Left ventricle myocardium inferior (tissue), 1 donor: ENCODE data around the gene C1orf116. TPM values are rescaled to one million over a fixed set of nuclear protein-coding genes. Genes with fewer than 3 reads are reported as not detected.
"Not testable (repeated sequence)": the region's sequence is repeated elsewhere in the genome, so short reads cannot be mapped to it uniquely, and the experiment has no call there.

Experiments used
- DNase-seq: peaks from one replicate; pipeline ENCODE4 v3.0.0-alpha.2; 2020
- H3K27ac ChIP-seq: fragments of 200-600 bp; replicated peaks from 2 replicates; pipeline ENCODE4 v1.8.0; 2021
- H3K27me3 ChIP-seq: fragments of 200-600 bp; 2 replicates; pipeline ENCODE4 v1.8.0; 2021; ENCODE audit warnings: low read depth
- H3K36me3 ChIP-seq: fragments of 200-600 bp; 2 replicates; pipeline ENCODE4 v1.8.0; 2021
- H3K4me1 ChIP-seq: fragments of 200-600 bp; 2 replicates; pipeline ENCODE4 v1.8.0; 2021
- H3K4me3 ChIP-seq: fragments of 200-600 bp; 2 replicates; pipeline ENCODE4 v1.8.0; 2021; ENCODE audit warnings: mild to moderate bottlenecking, moderate library complexity
- H3K9me3 ChIP-seq: fragments of 200-600 bp; replicated peaks from 2 replicates; pipeline ENCODE4 v1.8.0; 2021
- CTCF ChIP-seq: fragments of 200-600 bp; IDR thresholded peaks from 2 replicates; pipeline ENCODE4 v1.8.0; 2021; ENCODE audit warnings: antibody characterized with exemption, mild to moderate bottlenecking, borderline replicate concordance
- intact Hi-C: fragments of 100-400 bp; cut with micrococcal nuclease; formaldehyde crosslinking; loops from one replicate; pipeline ENCODE4 v1.11.0; 2022
- total RNA-seq: library from RNA; stranded (reverse); fragmentation: NEBNext Ultra II Directional; extraction: Animal tissue kit (Norgen Biotek cat#: 25700); gene quantifications from one replicate; pipeline ENCODE4 v1.2.1, GENCODE V29; 2021
- donor health status: DM: no; HTN: yes; CAD: no; lungs with severe emphysema.

The C1orf116 gene
- total RNA-seq, 1 donor from 2014 or later: 0.74 TPM

GRCh38 chr1:207049054-207049453, 16.5 kb upstream of the C1orf116 start:
- Histone ChIP-seq H3K36me3 (peaks cover 19% of the 10 kb centered on the region), H3K27me3 (no peaks in the 10 kb centered on the region), H3K27ac (peak overlapping the region; percentile 97), H3K4me1 (peaks cover 93% of the 10 kb centered on the region), H3K4me3 (no peak overlapping the region), H3K9me3 (no peaks in the 10 kb centered on the region)
- no peak for DNase-seq
- intact Hi-C loops: no loop called here
- TF ChIP-seq CTCF: no peak

DNA sequence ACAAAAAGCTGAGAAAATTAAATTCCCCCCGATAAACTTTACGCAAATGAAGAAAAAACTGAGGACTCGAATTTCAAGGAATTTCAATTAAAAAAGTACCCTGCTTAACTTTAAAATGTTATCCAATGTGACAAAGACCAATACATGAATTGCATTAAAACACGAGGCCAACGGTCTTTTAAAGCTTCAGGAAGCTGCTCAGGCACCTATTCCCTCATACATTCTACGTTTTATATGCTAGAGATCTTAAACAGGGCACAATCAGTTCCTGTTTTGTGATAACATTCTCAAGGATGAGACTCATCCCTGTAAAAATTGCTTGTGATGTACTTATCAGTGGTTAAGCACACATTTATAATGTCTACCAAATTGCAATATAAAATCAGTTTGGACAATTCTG, 15.5 kb upstream of the C1orf116 start:
- no peak overlapping the region for H3K4me3 ChIP-seq
- TF ChIP-seq CTCF: no peak
- H3K36me3 ChIP-seq: peaks cover 19% of the 10 kb centered on the region
- peaks cover 93% of the 10 kb centered on the region for H3K4me1 ChIP-seq
- no peak overlapping the region for H3K27ac ChIP-seq
- no peak for DNase-seq
- no peaks in the 10 kb centered on the region for H3K9me3 ChIP-seq
- intact Hi-C loops: no loop called here
- no peaks in the 10 kb centered on the region for H3K27me3 ChIP-seq

DNA sequence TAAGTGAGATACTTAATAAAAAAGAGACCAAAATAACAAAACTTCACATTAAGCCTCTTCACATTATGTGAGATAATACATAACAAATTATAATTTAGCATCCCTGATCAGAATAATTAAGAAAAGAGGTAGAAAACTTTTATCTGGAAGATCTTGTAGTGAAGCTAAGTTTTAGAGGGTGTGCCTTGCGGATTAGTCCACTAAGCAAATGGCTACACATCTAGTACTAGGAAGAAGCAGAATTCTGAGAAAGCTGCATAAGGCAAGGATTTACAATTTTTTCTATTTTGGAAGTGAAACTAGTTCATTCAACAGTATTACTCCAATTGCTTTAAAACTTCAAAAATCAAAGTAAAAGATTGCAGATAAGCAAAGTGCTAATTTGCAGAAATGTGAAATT, 14.9 kb upstream of the C1orf116 start:
- intact Hi-C loops: no loop called here
- peaks cover 19% of the 10 kb centered on the region for H3K36me3 ChIP-seq
- H3K9me3 ChIP-seq: no peaks in the 10 kb centered on the region
- peaks cover 88% of the 10 kb centered on the region for H3K4me1 ChIP-seq
- H3K27ac ChIP-seq: no peak overlapping the region
- no peaks in the 10 kb centered on the region for H3K27me3 ChIP-seq
- peak overlapping the region; percentile 15 for H3K4me3 ChIP-seq
- no peak for DNase-seq
- TF ChIP-seq CTCF: no peak

- peaks cover 19% of the 10 kb centered on the region for H3K36me3 ChIP-seq
- H3K9me3 ChIP-seq: no peaks in the 10 kb centered on the region
- no peak overlapping the region for H3K27ac ChIP-seq
- intact Hi-C loops: no loop called here
- no peak for TF ChIP-seq CTCF
- DNase-seq: no peak
- H3K4me3 ChIP-seq: no peak overlapping the region
- no peaks in the 10 kb centered on the region for H3K27me3 ChIP-seq
- H3K4me1 ChIP-seq: peaks cover 72% of the 10 kb centered on the region
Observed at GRCh38 chr1:207045453-207045852, 12.9 kb upstream of the C1orf116 start.

- H3K27ac ChIP-seq, H3K4me3 ChIP-seq, DNase-seq, H3K36me3 ChIP-seq, H3K27me3 ChIP-seq, H3K9me3 ChIP-seq, intact Hi-C loops: not testable (repeated sequence)
- H3K4me1 ChIP-seq: peaks cover 42% of the 10 kb centered on the region
Observed at GRCh38 chr1:207041397-207041796, 8.8 kb upstream of the C1orf116 start.

GRCh38 chr1:207040181-207040533, 7.6 kb upstream of the C1orf116 start:
- Histone ChIP-seq H3K27ac (peak overlapping the region; percentile 61), H3K36me3 (no peaks in the 10 kb centered on the region), H3K4me3 (no peak overlapping the region), H3K27me3 (no peaks in the 10 kb centered on the region), H3K9me3 (no peaks in the 10 kb centered on the region), H3K4me1 (peaks cover 30% of the 10 kb centered on the region)
- TF ChIP-seq CTCF: no peak
- intact Hi-C loops: no loop called here
- DNase-seq: no peak
